ENCODE data around the gene SEMA7A. TPM values are rescaled to one million over a fixed set of nuclear protein-coding genes. Genes with fewer than 3 reads are reported as not detected.

Gene SEMA7A
- total and polyA plus RNA-seq, 9 of the 15 experiments (the other 6 are each of a cell fraction or from before 2014, with no cell fraction given): 0.04 to 8.2 (median 5.4) TPM; not detected in 1

DNA sequence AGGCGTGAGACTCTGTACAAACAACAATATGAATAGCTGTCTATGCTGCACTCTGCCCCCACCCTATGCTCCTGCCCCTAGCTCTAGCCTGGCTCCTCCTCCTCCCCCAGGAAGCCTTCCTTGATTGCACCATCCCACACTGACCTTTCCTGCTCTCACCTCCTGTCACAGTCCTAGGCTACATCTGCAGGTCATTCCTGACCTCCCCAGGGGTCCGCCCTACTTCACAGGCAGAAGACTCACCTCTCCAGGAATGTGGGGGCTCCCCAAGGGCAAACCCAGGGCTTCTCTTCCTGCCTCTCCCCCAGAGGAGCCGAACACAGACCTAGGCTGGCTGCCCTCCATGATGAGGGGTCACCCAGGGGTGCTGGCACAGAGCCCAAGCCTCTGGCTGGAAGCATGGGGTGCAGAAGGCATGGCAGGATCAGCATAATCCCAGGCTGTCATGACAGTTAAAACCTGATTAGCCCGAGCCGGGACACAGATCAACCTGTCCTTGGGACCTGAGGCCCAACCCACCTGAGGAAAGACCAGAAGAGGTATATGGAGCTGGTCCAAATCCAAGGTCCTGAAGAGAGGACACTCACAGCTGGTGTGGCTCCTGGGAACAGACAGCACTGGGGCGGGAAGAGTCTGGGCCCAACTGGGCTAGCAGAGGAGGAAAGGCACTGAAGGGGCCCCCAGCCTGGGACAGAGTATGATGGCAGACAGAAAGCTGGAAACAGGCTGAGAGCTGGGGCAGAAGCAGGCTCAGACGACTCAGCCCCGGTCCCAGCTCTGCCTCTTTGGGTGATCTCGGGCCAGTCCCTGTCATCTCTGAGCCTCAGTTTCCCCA, 5.9 kb downstream of the SEMA7A start (continued):
- TF ChIP-seq GTF3C2 (IDR thresholded peaks at IDR 0.05; ENCODE audit: borderline replicate concordance, extremely low read depth, insufficient read length) (peak; percentile 25), POLR3G (IDR thresholded peaks at IDR 0.05; ENCODE audit: extremely low read depth, insufficient read length, insufficient replicate concordance) (no peak), TAF1 (IDR thresholded peaks at IDR 0.05; ENCODE audit: control insufficient read depth, extremely low read depth, insufficient read depth, low read length, severe bottlenecking) (no peak), HDAC6 (IDR thresholded peaks at IDR 0.05; ENCODE audit: low read depth, low read length) (no peak), BCOR (IDR thresholded peaks at IDR 0.05) (peak; percentile 97), BRCA1 (IDR thresholded peaks at IDR 0.05) (no peak), BRCA1 (CRISPR knock-in tag; IDR thresholded peaks at IDR 0.05) (no peak), ZNF263 (CRISPR knock-in tag; IDR thresholded peaks at IDR 0.05; ENCODE audit: borderline replicate concordance) (0 out of 2 replicates have a peak, but pooled peaks have one; percentile 25), MTA2 (IDR thresholded peaks at IDR 0.05; ENCODE audit: low read depth) (no peak), FOXA3 (CRISPR knock-in tag; conservative IDR thresholded peaks at IDR 0.05 in 1 of 2, IDR thresholded peaks at IDR 0.05 in 1 of 2) (no peak), POLR2G (IDR thresholded peaks at IDR 0.05; ENCODE audit: low read depth, low read length) (no peak), CAMTA2 (CRISPR knock-in tag; conservative IDR thresholded peaks at IDR 0.05) (no peak), PRMT5 (CRISPR knock-in tag; IDR thresholded peaks at IDR 0.05) (no peak), ZNF561 (CRISPR knock-in tag; conservative IDR thresholded peaks at IDR 0.05) (no peak), NFXL1 (CRISPR knock-in tag; IDR thresholded peaks at IDR 0.05) (no peak), ZNF507 (tag; conservative IDR thresholded peaks at IDR 0.05) (no peak), ZNF780A (CRISPR knock-in tag; IDR thresholded peaks at IDR 0.05) (no peak), CEBPG (CRISPR knock-in tag; IDR thresholded peaks at IDR 0.05) (no peak), CEBPG (tag; conservative IDR thresholded peaks at IDR 0.05 in 1 of 2, IDR thresholded peaks at IDR 0.05 in 1 of 2) (no peak)

Data from K562 (cell line).